K562 (cell line): ENCODE results near the gene FBXO21. TPM values are rescaled to one million over a fixed set of nuclear protein-coding genes. Genes with fewer than 3 reads are reported as not detected.

Experiments
- ATF3 ChIP-seq, 2 experiments: fragments of 450-650 bp in 1 of 2; sonication (generic) in 1 of 2; formaldehyde crosslinking in 1 of 2; IDR thresholded peaks in 1 of 2; conservative IDR thresholded peaks in 1 of 2; 2 replicates each; pipeline versions ENCODE4 v1.6.1 to v1.8.1; 2016 to 2023; ENCODE audit warnings: mild to moderate bottlenecking in 2 of 2, moderate library complexity in 2 of 2, inconsistent platforms in 1 of 2, missing genetic modification reagents in 1 of 2
- ELK1 ChIP-seq: sonication (generic); formaldehyde crosslinking; IDR thresholded peaks from 2 replicates; pipeline ENCODE4 v1.8.1; 2022; ENCODE audit warnings: missing genetic modification reagents
- MGA ChIP-seq: fragments of 450-650 bp; IDR thresholded peaks from 2 replicates; pipeline ENCODE4 v1.6.1; 2016; ENCODE audit warnings: mild to moderate bottlenecking, moderate library complexity
- MYC ChIP-seq, 2 experiments: fragments of 250-450 bp in 1 of 2; sonication (Bioruptor Pico) in 1 of 2; IDR thresholded peaks; 2 replicates each; pipeline versions ENCODE4 v1.5.1 to v1.6.1; 2012 to 2021; ENCODE audit warnings: low read depth in 2 of 2, borderline replicate concordance in 1 of 2, improper control_type of control experiment in 1 of 2, low read length in 1 of 2, mild to moderate bottlenecking in 1 of 2, moderate library complexity in 1 of 2
- RAD21 ChIP-seq, 2 experiments: fragments of 250-450 bp in 1 of 2; fragments of 450-650 bp in 1 of 2; sonication (Bioruptor Pico) in 1 of 2; formaldehyde crosslinking in 1 of 2; IDR thresholded peaks in 1 of 2; conservative IDR thresholded peaks in 1 of 2; 2 replicates each; pipeline versions ENCODE4 v1.4.0 to v1.8.0; 2020 to 2022; ENCODE audit warnings: mild to moderate bottlenecking in 2 of 2, moderate library complexity in 1 of 2
- ZNF77 ChIP-seq: fragments of 250-450 bp; sonication (Bioruptor Pico); IDR thresholded peaks from 2 replicates; pipeline ENCODE4 v1.5.0; 2020
- polyA plus RNA-seq, 8 experiments: library from polyadenylated mRNA; depleted of rRNA in 4 of 8; stranded (reverse) in 5 of 8; unstranded in 3 of 8; fragments of >200 nt; fragmentation: Nextera tagmentation in 2 of 8; fragmentation: Illumina TruSeq in 1 of 8; extraction: Ambion mirVana in 2 of 8; extraction: Trizol in 1 of 8; gene quantifications; 2 replicates each; pipeline versions ENCODE4 v1.2.1 to v1.2.3, GENCODE V29; 2011 to 2014; ENCODE audit warnings: inconsistent platforms in 1 of 8, missing spikeins in 1 of 8
- total RNA-seq, 7 experiments: library from RNA; depleted of rRNA in 6 of 7; stranded (reverse); fragments of >200 nt in 6 of 7; fragmentation: Illumina TruSeq in 2 of 7; extraction: Trizol in 2 of 7; gene quantifications; 2 replicates each; pipeline versions ENCODE4 v1.2.1 to v1.2.3, GENCODE V29; 2011 to 2021; ENCODE audit warnings: low replicate concordance in 1 of 7

The FBXO21 gene
- total and polyA plus RNA-seq, 9 of the 15 experiments (the other 6 are each of a cell fraction or from before 2014, with no cell fraction given): 3.0 to 50.9 (median 9.1) TPM

- peak; percentile 24; the same call in 1 of the 2 replicates for TF ChIP-seq MGA
- TF ChIP-seq ZNF77: no peak
- TF ChIP-seq ATF3 (IDR thresholded peaks at IDR 0.05): no peak
- no peak for TF ChIP-seq ATF3 (CRISPR knock-in tag; conservative IDR thresholded peaks at IDR 0.05)
- no peak for TF ChIP-seq ELK1
- peak; percentile 81 for TF ChIP-seq MYC (IDR thresholded peaks at IDR 0.05; ENCODE audit: low read depth, low read length)
- no peak for TF ChIP-seq MYC (CRISPR knock-in tag; IDR thresholded peaks at IDR 0.05; ENCODE audit: borderline replicate concordance, low read depth)
- TF ChIP-seq RAD21 (CRISPR knock-in tag; conservative IDR thresholded peaks at IDR 0.05 in 1 of 2, IDR thresholded peaks at IDR 0.05 in 1 of 2): peak in 1 of 2 experiments; percentile 37; a peak in 2 of 4 replicates
Measured at GRCh38 chr12:117100251-117100650, 90.0 kb downstream of the FBXO21 start (continued).
